Measurements from ENCODE around the gene CRTAC1.

The CRTAC1 gene

DNA sequence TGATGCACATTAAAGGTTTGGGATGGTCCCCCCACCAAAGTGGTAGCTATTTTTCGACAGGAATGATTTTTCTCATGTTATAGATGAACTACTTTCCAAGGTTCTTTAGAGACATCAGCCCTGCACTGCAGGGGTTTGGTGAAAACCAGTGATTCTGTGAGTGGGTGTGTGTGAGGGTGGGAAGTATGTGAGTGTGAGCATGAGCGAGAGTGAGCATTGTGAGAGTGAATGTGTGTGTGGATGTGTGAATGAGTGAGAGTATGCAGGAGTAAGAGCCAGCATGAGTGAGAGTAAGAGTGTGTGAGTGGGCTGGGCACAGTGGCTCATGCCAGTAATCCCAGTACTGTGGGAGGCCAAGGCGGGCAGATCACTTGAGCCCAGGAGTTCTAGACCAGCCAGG, 105.7 kb downstream of the CRTAC1 start:
- TF ChIP-seq, protein P1, sequence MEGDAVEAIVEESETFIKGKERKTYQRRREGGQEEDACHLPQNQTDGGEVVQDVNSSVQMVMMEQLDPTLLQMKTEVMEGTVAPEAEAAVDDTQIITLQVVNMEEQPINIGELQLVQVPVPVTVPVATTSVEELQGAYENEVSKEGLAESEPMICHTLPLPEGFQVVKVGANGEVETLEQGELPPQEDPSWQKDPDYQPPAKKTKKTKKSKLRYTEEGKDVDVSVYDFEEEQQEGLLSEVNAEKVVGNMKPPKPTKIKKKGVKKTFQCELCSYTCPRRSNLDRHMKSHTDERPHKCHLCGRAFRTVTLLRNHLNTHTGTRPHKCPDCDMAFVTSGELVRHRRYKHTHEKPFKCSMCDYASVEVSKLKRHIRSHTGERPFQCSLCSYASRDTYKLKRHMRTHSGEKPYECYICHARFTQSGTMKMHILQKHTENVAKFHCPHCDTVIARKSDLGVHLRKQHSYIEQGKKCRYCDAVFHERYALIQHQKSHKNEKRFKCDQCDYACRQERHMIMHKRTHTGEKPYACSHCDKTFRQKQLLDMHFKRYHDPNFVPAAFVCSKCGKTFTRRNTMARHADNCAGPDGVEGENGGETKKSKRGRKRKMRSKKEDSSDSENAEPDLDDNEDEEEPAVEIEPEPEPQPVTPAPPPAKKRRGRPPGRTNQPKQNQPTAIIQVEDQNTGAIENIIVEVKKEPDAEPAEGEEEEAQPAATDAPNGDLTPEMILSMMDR (IDR thresholded peaks at IDR 0.05; ENCODE audit: extremely low read depth, insufficient read depth, missing control alignments): no peak
- in situ Hi-C loops (cut with MboI; ENCODE audit: low pct_unique_long_range_greater_than_20kb, low sequenced_read_pairs, unreplicated experiment): loop anchor here (25.0 kb wide), 1 partner anchor 388 kb away; no protein-coding TSS in a partner anchor
- no peak for DNase-seq (ENCODE audit: low spot score)

DNA sequence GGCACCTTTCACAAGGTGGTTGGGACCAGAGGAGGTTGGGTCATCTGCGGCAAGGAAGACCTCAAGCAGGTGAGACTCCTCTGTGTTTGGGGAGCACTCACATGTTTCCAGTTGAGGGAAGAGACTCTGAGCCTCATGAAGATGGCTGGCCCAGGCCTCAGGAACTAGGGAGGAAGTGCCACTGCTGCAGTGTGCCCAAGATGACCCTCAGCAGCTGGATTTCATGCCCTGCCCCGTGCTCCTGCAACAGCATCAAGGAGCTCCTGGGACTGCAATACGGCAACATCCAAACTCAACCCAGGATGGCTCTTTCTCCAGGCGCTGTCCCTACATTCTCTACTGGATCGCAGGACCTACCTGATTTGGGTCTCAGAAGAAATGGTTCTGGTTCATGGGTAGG, 106.9 kb downstream of the CRTAC1 start:
- in situ Hi-C loops (cut with MboI; ENCODE audit: low pct_unique_long_range_greater_than_20kb, low sequenced_read_pairs, unreplicated experiment): loop anchor here (25.0 kb wide), 1 partner anchor 389 kb away; no protein-coding TSS in a partner anchor
- TF ChIP-seq, protein P1 (IDR thresholded peaks at IDR 0.05; ENCODE audit: extremely low read depth, insufficient read depth, missing control alignments): no peak
- no peak for DNase-seq (ENCODE audit: low spot score)

DNA sequence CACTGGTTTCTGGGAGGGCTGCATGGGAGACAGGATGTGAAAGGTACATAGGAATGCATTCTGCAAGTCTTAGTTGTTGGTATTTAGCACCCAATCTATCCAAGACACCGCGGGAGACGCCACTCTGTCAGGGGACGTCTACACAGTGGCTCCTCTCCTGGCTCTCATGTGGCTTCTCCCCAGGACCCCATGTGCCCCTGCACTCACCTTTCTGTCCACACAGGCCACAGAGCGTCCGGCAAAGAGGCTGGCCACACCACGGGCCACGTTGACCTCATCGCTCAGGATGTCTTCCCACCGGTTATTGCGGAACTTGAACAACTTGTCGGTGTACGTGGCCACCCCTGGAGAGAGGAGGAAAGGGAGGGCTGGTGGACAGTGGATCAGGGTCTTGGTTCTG, 107.4 kb downstream of the CRTAC1 start:
- in situ Hi-C loops (cut with MboI; ENCODE audit: low pct_unique_long_range_greater_than_20kb, low sequenced_read_pairs, unreplicated experiment): loop anchor here (25.0 kb wide), 1 partner anchor 389 kb away; no protein-coding TSS in a partner anchor
- no peak for DNase-seq (ENCODE audit: low spot score)
- TF ChIP-seq, protein P1 (IDR thresholded peaks at IDR 0.05; ENCODE audit: extremely low read depth, insufficient read depth, missing control alignments): no peak

DNA sequence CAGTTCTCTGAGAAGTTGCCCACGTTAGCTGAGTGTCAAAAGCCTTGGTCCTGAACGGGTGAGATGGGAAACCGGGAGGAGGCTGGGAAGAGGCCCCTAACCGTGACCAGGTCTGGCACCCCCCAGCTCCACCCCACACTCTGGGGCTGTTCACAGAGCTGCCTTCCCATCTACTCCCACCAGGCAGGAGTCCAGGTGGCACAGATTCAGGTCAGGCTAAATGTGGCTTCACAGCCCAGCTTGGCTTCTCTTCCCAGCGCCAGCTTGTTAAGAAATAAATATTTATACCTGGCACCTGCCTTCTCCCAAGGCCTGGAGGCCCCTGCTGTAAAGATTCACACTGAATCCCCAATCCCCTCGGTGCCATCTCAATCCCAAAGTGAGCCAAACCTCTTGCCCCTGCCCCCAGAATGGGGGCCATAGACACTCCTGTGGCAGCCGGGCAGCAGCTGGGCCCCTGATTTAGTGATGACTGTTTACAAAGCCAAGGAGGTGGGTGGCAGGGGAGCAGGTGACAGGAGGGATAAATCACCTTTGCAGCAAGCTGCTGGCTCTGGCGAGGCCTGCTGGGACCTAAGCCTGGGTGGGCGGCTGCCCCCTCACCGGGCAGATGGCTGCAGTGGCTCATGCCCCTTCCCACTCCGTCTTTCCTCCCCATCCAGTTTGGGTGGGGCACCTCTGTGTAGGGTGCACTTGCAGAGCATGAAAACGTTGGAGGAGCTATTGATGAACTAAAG, 108.2 kb downstream of the CRTAC1 start:
- TF ChIP-seq, protein P1 (IDR thresholded peaks at IDR 0.05; ENCODE audit: extremely low read depth, insufficient read depth, missing control alignments): no peak
- in situ Hi-C loops (cut with MboI; ENCODE audit: low pct_unique_long_range_greater_than_20kb, low sequenced_read_pairs, unreplicated experiment): loop anchor here (25.0 kb wide), 1 partner anchor 390 kb away; no protein-coding TSS in a partner anchor

DNA sequence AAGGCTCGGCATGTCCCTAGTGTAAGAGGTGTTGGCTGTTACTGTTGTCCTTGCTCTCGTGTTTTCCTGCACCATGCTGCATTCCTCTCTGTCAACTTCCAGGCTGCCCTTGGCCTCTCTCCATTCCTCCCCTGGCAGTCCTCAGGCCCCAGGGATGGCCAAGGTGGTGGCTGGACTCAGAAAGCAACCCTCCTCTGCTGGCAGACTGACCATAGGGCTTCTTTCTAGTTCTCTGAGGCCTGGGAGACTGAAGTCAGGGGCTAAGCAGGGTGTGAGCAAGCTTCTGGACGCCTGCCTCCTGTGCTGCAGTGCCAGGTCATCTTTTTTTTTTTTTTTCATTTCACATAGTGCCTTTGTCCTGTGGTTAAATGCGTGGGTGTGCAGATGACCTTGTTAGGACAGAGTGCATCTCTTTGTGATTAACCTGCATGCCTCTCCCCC, 108.8 kb downstream of the CRTAC1 start:
- TF ChIP-seq, protein P1 (IDR thresholded peaks at IDR 0.05; ENCODE audit: extremely low read depth, insufficient read depth, missing control alignments): no peak
- in situ Hi-C loops (cut with MboI; ENCODE audit: low pct_unique_long_range_greater_than_20kb, low sequenced_read_pairs, unreplicated experiment): loop anchor here (25.0 kb wide), 1 partner anchor 391 kb away; no protein-coding TSS in a partner anchor
- no peak for DNase-seq (ENCODE audit: low spot score)

More for the DNA sequence above, 108.2 kb downstream of the CRTAC1 start:
- DNase-seq (ENCODE audit: low spot score): no peak

DNA sequence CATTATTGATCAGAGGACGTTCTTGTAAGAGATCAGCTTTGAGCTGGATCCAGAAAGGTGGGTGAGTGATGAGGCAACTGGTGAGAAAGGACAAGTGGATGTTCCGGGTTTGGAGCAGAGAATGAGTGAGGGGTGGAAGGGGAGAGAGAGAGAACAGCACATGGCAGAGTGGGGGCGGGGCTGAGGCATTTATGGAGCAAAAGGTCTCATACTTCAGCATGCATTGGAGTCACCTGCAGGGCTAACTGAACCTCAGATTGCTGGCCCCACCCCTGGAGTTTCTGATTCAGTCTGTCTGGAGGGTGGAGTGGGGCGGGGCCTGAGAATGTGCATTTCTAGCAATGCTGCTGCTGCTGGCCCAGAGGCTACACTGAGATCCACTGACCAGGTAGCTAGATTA, 109.6 kb downstream of the CRTAC1 start:
- in situ Hi-C loops (cut with MboI; ENCODE audit: low pct_unique_long_range_greater_than_20kb, low sequenced_read_pairs, unreplicated experiment): loop anchor here (25.0 kb wide), 1 partner anchor 391 kb away; no protein-coding TSS in a partner anchor
- no peak for DNase-seq (ENCODE audit: low spot score)

More for the DNA sequence above, 109.6 kb downstream of the CRTAC1 start:
- TF ChIP-seq, protein P1 (IDR thresholded peaks at IDR 0.05; ENCODE audit: extremely low read depth, insufficient read depth, missing control alignments): no peak
